ENCODE data around the gene NUAK2.

DNA sequence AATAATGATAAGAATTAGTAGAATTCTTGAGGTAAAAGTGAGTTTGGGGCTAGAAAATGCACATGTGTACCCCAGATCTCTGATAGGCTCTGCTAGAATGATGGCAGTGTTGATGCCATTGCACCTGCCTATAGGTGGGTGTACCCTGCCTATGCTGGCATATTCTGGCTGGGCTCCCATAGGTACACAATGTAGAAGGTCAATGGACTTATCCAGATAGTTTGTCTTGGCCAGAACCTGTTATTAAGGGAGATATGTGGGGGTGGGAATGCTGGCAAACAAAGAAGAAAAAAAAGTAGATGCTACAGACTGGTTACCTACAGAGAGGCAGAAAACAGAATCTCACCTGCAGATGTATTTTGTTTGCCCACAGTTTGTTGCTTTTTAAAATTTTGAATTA lies 49.2 kb upstream of the NUAK2 start:
- TF ChIP-seq, protein P1, sequence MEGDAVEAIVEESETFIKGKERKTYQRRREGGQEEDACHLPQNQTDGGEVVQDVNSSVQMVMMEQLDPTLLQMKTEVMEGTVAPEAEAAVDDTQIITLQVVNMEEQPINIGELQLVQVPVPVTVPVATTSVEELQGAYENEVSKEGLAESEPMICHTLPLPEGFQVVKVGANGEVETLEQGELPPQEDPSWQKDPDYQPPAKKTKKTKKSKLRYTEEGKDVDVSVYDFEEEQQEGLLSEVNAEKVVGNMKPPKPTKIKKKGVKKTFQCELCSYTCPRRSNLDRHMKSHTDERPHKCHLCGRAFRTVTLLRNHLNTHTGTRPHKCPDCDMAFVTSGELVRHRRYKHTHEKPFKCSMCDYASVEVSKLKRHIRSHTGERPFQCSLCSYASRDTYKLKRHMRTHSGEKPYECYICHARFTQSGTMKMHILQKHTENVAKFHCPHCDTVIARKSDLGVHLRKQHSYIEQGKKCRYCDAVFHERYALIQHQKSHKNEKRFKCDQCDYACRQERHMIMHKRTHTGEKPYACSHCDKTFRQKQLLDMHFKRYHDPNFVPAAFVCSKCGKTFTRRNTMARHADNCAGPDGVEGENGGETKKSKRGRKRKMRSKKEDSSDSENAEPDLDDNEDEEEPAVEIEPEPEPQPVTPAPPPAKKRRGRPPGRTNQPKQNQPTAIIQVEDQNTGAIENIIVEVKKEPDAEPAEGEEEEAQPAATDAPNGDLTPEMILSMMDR (IDR thresholded peaks at IDR 0.05), result no peak
- TF ChIP-seq POLR2A (IDR thresholded peaks at IDR 0.05), result no peak
